ENCODE measurements around the gene RBKS. TPM values are rescaled to one million over a fixed set of nuclear protein-coding genes. Genes with fewer than 3 reads are reported as not detected.

RBKS gene
- total RNA-seq, 2 experiments from 2014 or later = 2.6 to 3.0 TPM

DNA sequence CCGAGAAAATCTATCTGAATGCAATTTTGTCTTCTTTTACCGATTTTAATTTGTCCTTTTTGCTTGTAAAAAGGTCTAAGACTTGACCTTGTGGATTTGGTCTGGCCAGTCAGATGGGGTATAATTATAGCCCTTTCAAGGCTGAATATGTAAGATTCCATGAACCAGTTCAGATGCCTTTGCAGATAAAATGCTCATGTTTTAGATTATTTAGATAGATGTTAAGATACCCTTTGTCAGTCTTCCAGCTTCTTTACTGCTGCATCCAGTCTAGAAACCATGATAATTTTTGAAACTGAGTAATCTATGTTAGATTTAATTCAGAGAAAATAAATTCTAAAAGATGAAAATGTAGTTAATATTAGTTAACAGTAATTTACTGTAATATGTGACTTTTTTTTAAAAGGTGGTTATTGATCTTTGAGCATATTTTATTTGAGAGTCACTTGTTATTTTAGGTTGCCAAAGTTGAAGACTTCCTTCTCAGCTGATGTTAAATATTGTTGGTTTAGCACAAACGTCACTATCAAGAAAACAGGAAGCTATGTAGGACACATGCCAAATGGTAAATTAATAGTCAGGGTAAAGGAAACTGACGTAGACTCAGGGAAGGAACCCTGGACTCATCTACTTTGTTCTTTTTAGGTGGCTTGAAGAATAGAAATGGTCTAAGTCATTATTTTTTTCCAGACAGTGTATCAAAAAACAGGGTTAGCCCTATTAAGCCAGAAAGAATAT is 30.1 kb upstream of the RBKS start:
- Mint-ChIP-seq H3K27me3 (no peaks in the 10 kb centered on the region), H3K4me3 (no peak overlapping the region), H3K4me1 (ENCODE audit: low read depth) (peaks cover 42% of the 10 kb centered on the region), H3K36me3 (ENCODE audit: low read depth) (peaks cover 26% of the 10 kb centered on the region), H3K9me3 (no peaks in the 10 kb centered on the region), H3K27ac (peak overlapping the region; percentile 73)
- H3K27me3 ChIP-seq (ENCODE audit: control insufficient read depth in 1 of 2, insufficient read depth in 2 of 2, low read length in 2 of 2) = no peaks in the 10 kb centered on the region
- ChIA-PET POLR2A (interaction anchor here (1.7 kb wide), 1 partner anchor 30 kb away, joined by 10 read pairs; the partner anchor contains the start of genes BABAM2 and RBKS), CTCF (interaction anchor here (0.8 to 1.7 kb wide), 2 partner anchors 8 to 28 kb away, joined by 3 to 5 read pairs; no protein-coding TSS in a partner anchor)
- no peaks in the 10 kb centered on the region for H3K36me3 ChIP-seq (ENCODE audit: insufficient read depth, low read length)
- peaks cover 0 to 4% of the 10 kb centered on the region in 2 experiments for H3K9me3 ChIP-seq (ENCODE audit: control insufficient read depth in 1 of 2, insufficient read depth in 1 of 2, low read length in 2 of 2)
- H3K27ac ChIP-seq (ENCODE audit: low read depth in 1 of 2, low read length in 2 of 2) = peak overlapping the region in 1 of 2 donors; percentile 23
- intact Hi-C loops (cut with DNase I, micrococcal nuclease) = loop anchor here in 1 of 2 experiments (1.0 kb wide), 1 partner anchor 29 kb away; no protein-coding TSS in a partner anchor
- TF ChIP-seq, protein P1, sequence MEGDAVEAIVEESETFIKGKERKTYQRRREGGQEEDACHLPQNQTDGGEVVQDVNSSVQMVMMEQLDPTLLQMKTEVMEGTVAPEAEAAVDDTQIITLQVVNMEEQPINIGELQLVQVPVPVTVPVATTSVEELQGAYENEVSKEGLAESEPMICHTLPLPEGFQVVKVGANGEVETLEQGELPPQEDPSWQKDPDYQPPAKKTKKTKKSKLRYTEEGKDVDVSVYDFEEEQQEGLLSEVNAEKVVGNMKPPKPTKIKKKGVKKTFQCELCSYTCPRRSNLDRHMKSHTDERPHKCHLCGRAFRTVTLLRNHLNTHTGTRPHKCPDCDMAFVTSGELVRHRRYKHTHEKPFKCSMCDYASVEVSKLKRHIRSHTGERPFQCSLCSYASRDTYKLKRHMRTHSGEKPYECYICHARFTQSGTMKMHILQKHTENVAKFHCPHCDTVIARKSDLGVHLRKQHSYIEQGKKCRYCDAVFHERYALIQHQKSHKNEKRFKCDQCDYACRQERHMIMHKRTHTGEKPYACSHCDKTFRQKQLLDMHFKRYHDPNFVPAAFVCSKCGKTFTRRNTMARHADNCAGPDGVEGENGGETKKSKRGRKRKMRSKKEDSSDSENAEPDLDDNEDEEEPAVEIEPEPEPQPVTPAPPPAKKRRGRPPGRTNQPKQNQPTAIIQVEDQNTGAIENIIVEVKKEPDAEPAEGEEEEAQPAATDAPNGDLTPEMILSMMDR (IDR thresholded peaks at IDR 0.05) = no peak
- no peak overlapping the region for H3K4me3 ChIP-seq (ENCODE audit: low read length)
- ATAC-seq (ENCODE audit: poor library complexity) (peak; percentile 96), DNase-seq (peak in 3 of 14 experiments; percentile 75 to 84 (median 80))
- H3K4me1 ChIP-seq (ENCODE audit: insufficient read depth, low read length) = no peaks in the 10 kb centered on the region

DNA sequence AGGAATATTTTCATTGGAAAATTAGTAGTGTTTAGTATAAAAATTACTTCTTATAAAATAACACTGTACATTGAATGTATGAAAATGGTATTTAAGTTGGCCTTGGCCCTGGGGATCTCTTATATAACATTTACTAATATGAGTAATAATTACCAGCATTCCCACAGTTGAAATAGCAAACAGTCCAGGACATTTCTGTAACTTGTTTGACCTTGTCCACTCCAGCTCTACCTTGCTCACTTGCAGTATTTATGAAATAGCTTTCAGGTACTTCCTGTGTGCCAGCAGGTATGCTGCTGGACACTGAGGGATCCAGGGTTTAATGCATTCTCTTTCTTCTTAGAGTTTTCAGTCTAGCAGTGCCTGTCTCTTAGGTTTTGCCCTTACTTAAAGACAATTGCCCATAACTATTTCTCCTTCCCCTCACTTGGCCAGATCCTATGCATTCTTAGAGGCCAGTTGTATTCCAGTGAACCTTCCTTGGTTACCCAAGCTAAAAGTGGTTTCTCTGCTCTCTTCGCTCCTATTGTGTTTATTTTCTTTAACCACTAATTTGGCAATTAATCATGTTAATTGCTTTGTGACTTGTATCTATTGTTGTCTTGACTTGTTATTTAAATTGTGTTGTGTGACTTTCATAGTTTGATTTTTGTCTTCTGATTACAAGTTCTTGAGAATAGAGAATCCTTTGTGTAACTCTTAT is 26.3 kb upstream of the RBKS start:
- ChIA-PET CTCF (no interaction called here), POLR2A (no interaction called here)
- intact Hi-C loops (cut with DNase I, micrococcal nuclease) = no loop called here
- TF ChIP-seq, protein P1 (IDR thresholded peaks at IDR 0.05) = no peak
- Histone ChIP-seq H3K9me3 (ENCODE audit: control insufficient read depth in 1 of 2, insufficient read depth in 1 of 2, low read length in 2 of 2) (peaks cover 0 to 4% of the 10 kb centered on the region in 2 experiments), H3K4me1 (ENCODE audit: insufficient read depth, low read length) (no peaks in the 10 kb centered on the region), H3K27ac (ENCODE audit: low read depth in 1 of 2, low read length in 2 of 2) (no peak overlapping the region), H3K36me3 (ENCODE audit: insufficient read depth, low read length) (no peaks in the 10 kb centered on the region), H3K27me3 (ENCODE audit: control insufficient read depth in 1 of 2, insufficient read depth in 2 of 2, low read length in 2 of 2) (no peaks in the 10 kb centered on the region), H3K4me3 (ENCODE audit: low read length) (no peak overlapping the region)
- no peak for ATAC-seq (ENCODE audit: poor library complexity)
- Mint-ChIP-seq H3K9me3 (no peaks in the 10 kb centered on the region), H3K4me1 (ENCODE audit: low read depth) (peaks cover 35% of the 10 kb centered on the region), H3K4me3 (no peak overlapping the region), H3K27me3 (no peaks in the 10 kb centered on the region), H3K36me3 (ENCODE audit: low read depth) (peaks cover 34% of the 10 kb centered on the region), H3K27ac (no peak overlapping the region)
- DNase-seq = no peak

DNA sequence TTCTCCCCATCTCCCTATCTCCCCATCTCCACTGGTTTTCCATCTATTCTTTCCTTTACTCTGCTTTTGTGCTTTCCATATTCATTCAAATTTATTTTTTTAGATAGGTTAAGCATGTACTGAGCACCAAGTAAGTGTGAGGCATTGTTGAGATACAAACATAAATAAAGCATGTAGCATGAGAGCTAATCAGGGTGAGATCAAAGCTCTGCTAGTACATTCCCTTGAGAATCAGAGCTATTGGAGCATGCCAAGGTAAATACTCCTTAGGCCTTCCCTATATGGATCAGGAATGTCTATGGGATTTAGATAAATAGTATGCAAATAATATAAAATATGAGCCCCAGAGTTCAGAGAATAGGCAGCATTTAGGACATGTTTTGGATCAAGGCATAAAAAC is 25.7 kb upstream of the RBKS start:
- DNase-seq = no peak
- H3K9me3 Mint-ChIP-seq = no peaks in the 10 kb centered on the region
- no peaks in the 10 kb centered on the region for H3K27me3 Mint-ChIP-seq
- intact Hi-C loops (cut with DNase I, micrococcal nuclease) = no loop called here
- no peak overlapping the region for H3K4me3 Mint-ChIP-seq
- H3K4me1 Mint-ChIP-seq (ENCODE audit: low read depth) = peaks cover 38% of the 10 kb centered on the region
- ChIA-PET POLR2A (no interaction called here), CTCF (interaction anchor here (1.2 kb wide), 1 partner anchor 11 kb away, joined by 3 read pairs; no protein-coding TSS in a partner anchor)
- Histone ChIP-seq H3K36me3 (ENCODE audit: insufficient read depth, low read length) (no peaks in the 10 kb centered on the region), H3K27ac (ENCODE audit: low read depth in 1 of 2, low read length in 2 of 2) (no peak overlapping the region), H3K27me3 (ENCODE audit: control insufficient read depth in 1 of 2, insufficient read depth in 2 of 2, low read length in 2 of 2) (no peaks in the 10 kb centered on the region), H3K4me3 (ENCODE audit: low read length) (no peak overlapping the region), H3K4me1 (ENCODE audit: insufficient read depth, low read length) (no peaks in the 10 kb centered on the region), H3K9me3 (ENCODE audit: control insufficient read depth in 1 of 2, insufficient read depth in 1 of 2, low read length in 2 of 2) (peaks cover 0 to 4% of the 10 kb centered on the region in 2 experiments)
- no peak for ATAC-seq (ENCODE audit: poor library complexity)
- TF ChIP-seq, protein P1 (IDR thresholded peaks at IDR 0.05) = no peak
- H3K36me3 Mint-ChIP-seq (ENCODE audit: low read depth) = peaks cover 39% of the 10 kb centered on the region
- no peak overlapping the region for H3K27ac Mint-ChIP-seq

Data from CD4-positive, alpha-beta T cell (primary cell).